ENCODE results near the gene FGF14.
A peak's percentile ranks its signal among the peaks of the same experiment; 100 is the strongest.

Gene FGF14

DNA sequence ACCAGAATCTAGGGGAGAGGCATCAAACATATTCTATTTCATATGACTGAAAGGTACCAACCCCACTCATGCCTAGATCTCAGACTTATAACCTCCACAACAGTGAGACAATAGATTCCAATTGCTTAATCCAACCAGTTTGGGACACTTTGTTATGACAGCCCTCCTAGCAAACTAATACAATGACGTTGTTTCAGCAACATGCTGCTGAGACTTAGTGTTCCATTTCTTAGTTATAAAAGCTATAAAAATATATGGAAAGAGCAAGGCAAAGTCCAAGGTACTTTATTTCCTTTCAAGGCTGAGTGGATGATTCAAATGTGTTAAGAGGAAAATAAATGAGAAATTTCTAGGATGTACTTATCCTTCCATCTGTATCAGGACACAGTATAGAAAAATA is 352.0 kb downstream of the FGF14 start:
- Histone ChIP-seq H2BK15ac (ENCODE audit: low read length) (no peak overlapping the region), H4K91ac (ENCODE audit: low read depth, low read length, poor library complexity) (no peak overlapping the region), H3K4me2 (ENCODE audit: insufficient read depth, low read length, poor library complexity, severe bottlenecking) (no peak overlapping the region), H3K18ac (ENCODE audit: low read length) (no peak overlapping the region), H2BK120ac (ENCODE audit: low read depth, low read length) (no peak overlapping the region), H3K36me3 (replicated peaks in 1 of 2; ENCODE audit: control insufficient read depth in 2 of 2, insufficient read depth in 2 of 2, low read length in 2 of 2) (no peaks in the 10 kb centered on the region), H3K27me3 (ENCODE audit: control insufficient read depth in 3 of 3, insufficient read depth in 3 of 3, low read depth in 1 of 3, low read length in 3 of 3) (no peaks in the 10 kb centered on the region), H2BK5ac (ENCODE audit: low read length) (no peak overlapping the region), H3K27ac (replicated peaks; ENCODE audit: low read length) (no peak overlapping the region), H2AK5ac (ENCODE audit: low read depth, low read length) (no peak overlapping the region), H3K14ac (ENCODE audit: low read length) (no peak overlapping the region), H2BK12ac (ENCODE audit: low read length) (no peak overlapping the region), H3K23ac (ENCODE audit: low read depth, low read length, poor library complexity) (no peak overlapping the region), H3K4me3 (ENCODE audit: low read length in 2 of 2) (no peak overlapping the region), H2AFZ (ENCODE audit: low read length) (no peak overlapping the region), H3K9ac (ENCODE audit: low read depth, low read length, poor library complexity) (no peak overlapping the region), H3K4ac (ENCODE audit: low read length) (no peak overlapping the region), H3K79me1 (ENCODE audit: low read depth, low read length) (no peaks in the 10 kb centered on the region), H4K8ac (ENCODE audit: low read depth, low read length) (no peak overlapping the region), H3K4me1 (ENCODE audit: control insufficient read depth in 2 of 2, insufficient read depth in 1 of 2, low read depth in 1 of 2, low read length in 2 of 2) (peaks cover 2 to 8% of the 10 kb centered on the region in 2 donors), H3K9me3 (replicated peaks in 1 of 2; ENCODE audit: control insufficient read depth in 2 of 2, insufficient read depth in 1 of 2, low read depth in 1 of 2, low read length in 2 of 2) (peaks cover 7 to 24% of the 10 kb centered on the region in 2 donors)
- no peak for DNase-seq (ENCODE audit: low spot score)
- no CpG with 5 or more reads among the region's 1 CpG for WGBS, 2 donors (ENCODE audit: extremely low coverage in 2 of 2, insufficient read length in 2 of 2, insufficient replicate concordance in 1 of 2)

- no peaks in the 10 kb centered on the region for H3K79me1 ChIP-seq (ENCODE audit: low read depth, low read length)
- H3K18ac ChIP-seq (ENCODE audit: low read length): no peak overlapping the region
- no peaks in the 10 kb centered on the region for H3K27me3 ChIP-seq (ENCODE audit: control insufficient read depth in 3 of 3, insufficient read depth in 3 of 3, low read depth in 1 of 3, low read length in 3 of 3)
- H4K8ac ChIP-seq (ENCODE audit: low read depth, low read length): no peak overlapping the region
- no CpG with 5 or more reads among the region's 1 CpG for WGBS, 2 donors (ENCODE audit: extremely low coverage in 2 of 2, insufficient read length in 2 of 2, insufficient replicate concordance in 1 of 2)
- H3K4me3 ChIP-seq (ENCODE audit: low read length in 2 of 2): no peak overlapping the region
- H3K9me3 ChIP-seq (replicated peaks in 1 of 2; ENCODE audit: control insufficient read depth in 2 of 2, insufficient read depth in 1 of 2, low read depth in 1 of 2, low read length in 2 of 2): peaks cover 2% of the 10 kb centered on the region in 2 donors
- H2AFZ ChIP-seq (ENCODE audit: low read length): peak overlapping the region; percentile 85
- H2BK15ac ChIP-seq (ENCODE audit: low read length): no peak overlapping the region
- peak; percentile 9 for DNase-seq (ENCODE audit: low spot score)
- no peak overlapping the region for H3K27ac ChIP-seq (replicated peaks; ENCODE audit: low read length)
- H4K91ac ChIP-seq (ENCODE audit: low read depth, low read length, poor library complexity): no peak overlapping the region
- H3K4ac ChIP-seq (ENCODE audit: low read length): no peak overlapping the region
- H2BK120ac ChIP-seq (ENCODE audit: low read depth, low read length): no peak overlapping the region
- no peak overlapping the region for H3K14ac ChIP-seq (ENCODE audit: low read length)
- H3K36me3 ChIP-seq (replicated peaks in 1 of 2; ENCODE audit: control insufficient read depth in 2 of 2, insufficient read depth in 2 of 2, low read length in 2 of 2): no peaks in the 10 kb centered on the region
- no peak overlapping the region for H3K9ac ChIP-seq (ENCODE audit: low read depth, low read length, poor library complexity)
- H3K4me2 ChIP-seq (ENCODE audit: insufficient read depth, low read length, poor library complexity, severe bottlenecking): no peak overlapping the region
- no peak overlapping the region for H2AK5ac ChIP-seq (ENCODE audit: low read depth, low read length)
- H2BK5ac ChIP-seq (ENCODE audit: low read length): no peak overlapping the region
- no peak overlapping the region for H3K23ac ChIP-seq (ENCODE audit: low read depth, low read length, poor library complexity)
- no peak overlapping the region for H2BK12ac ChIP-seq (ENCODE audit: low read length)
- peaks cover 2 to 8% of the 10 kb centered on the region in 2 donors for H3K4me1 ChIP-seq (ENCODE audit: control insufficient read depth in 2 of 2, insufficient read depth in 1 of 2, low read depth in 1 of 2, low read length in 2 of 2)
Observed at GRCh38 chr13:102045731-102046130, 356.1 kb downstream of the FGF14 start.

DNA sequence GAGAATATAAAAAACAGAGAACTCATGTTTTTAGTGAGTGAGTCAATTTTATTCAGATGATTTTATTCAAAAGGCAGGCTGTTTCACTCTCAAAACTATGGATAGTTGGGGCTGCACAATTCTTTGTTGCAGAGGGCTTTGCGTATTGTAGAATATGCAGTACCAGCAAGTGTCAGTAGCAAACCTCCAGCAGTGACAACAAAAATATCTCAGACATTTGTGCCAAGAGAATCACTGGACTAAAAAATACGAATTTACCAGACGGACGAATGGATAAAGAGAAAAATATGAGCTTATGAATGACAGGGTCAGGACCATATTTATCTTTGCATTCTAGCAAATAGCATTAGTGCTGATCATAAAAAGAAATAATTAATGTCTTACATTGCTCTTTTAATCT is 359.1 kb downstream of the FGF14 start:
- H3K18ac ChIP-seq (ENCODE audit: low read length): no peak overlapping the region
- H3K23ac ChIP-seq (ENCODE audit: low read depth, low read length, poor library complexity): no peak overlapping the region
- no peak overlapping the region for H3K27ac ChIP-seq (replicated peaks; ENCODE audit: low read length)
- no peak overlapping the region for H4K8ac ChIP-seq (ENCODE audit: low read depth, low read length)
- no peaks in the 10 kb centered on the region for H3K79me1 ChIP-seq (ENCODE audit: low read depth, low read length)
- no peaks in the 10 kb centered on the region for H3K36me3 ChIP-seq (replicated peaks in 1 of 2; ENCODE audit: control insufficient read depth in 2 of 2, insufficient read depth in 2 of 2, low read length in 2 of 2)
- H3K14ac ChIP-seq (ENCODE audit: low read length): no peak overlapping the region
- H3K9me3 ChIP-seq (replicated peaks in 1 of 2; ENCODE audit: control insufficient read depth in 2 of 2, insufficient read depth in 1 of 2, low read depth in 1 of 2, low read length in 2 of 2): no peaks in the 10 kb centered on the region
- H2AFZ ChIP-seq (ENCODE audit: low read length): no peak overlapping the region
- no peak overlapping the region for H3K4ac ChIP-seq (ENCODE audit: low read length)
- no peak overlapping the region for H3K9ac ChIP-seq (ENCODE audit: low read depth, low read length, poor library complexity)
- peaks cover 2 to 8% of the 10 kb centered on the region in 2 donors for H3K4me1 ChIP-seq (ENCODE audit: control insufficient read depth in 2 of 2, insufficient read depth in 1 of 2, low read depth in 1 of 2, low read length in 2 of 2)
- no peak for DNase-seq (ENCODE audit: low spot score)
- no peak overlapping the region for H3K4me2 ChIP-seq (ENCODE audit: insufficient read depth, low read length, poor library complexity, severe bottlenecking)
- H2BK12ac ChIP-seq (ENCODE audit: low read length): no peak overlapping the region
- no peak overlapping the region for H2AK5ac ChIP-seq (ENCODE audit: low read depth, low read length)
- H2BK5ac ChIP-seq (ENCODE audit: low read length): no peak overlapping the region
- no peaks in the 10 kb centered on the region for H3K27me3 ChIP-seq (ENCODE audit: control insufficient read depth in 3 of 3, insufficient read depth in 3 of 3, low read depth in 1 of 3, low read length in 3 of 3)
- no peak overlapping the region for H2BK15ac ChIP-seq (ENCODE audit: low read length)
- no CpG with 5 or more reads among the region's 4 CpGs for WGBS, 2 donors (ENCODE audit: extremely low coverage in 2 of 2, insufficient read length in 2 of 2, insufficient replicate concordance in 1 of 2)
- no peak overlapping the region for H4K91ac ChIP-seq (ENCODE audit: low read depth, low read length, poor library complexity)
- no peak overlapping the region for H3K4me3 ChIP-seq (ENCODE audit: low read length in 2 of 2)
- H2BK120ac ChIP-seq (ENCODE audit: low read depth, low read length): no peak overlapping the region

DNA sequence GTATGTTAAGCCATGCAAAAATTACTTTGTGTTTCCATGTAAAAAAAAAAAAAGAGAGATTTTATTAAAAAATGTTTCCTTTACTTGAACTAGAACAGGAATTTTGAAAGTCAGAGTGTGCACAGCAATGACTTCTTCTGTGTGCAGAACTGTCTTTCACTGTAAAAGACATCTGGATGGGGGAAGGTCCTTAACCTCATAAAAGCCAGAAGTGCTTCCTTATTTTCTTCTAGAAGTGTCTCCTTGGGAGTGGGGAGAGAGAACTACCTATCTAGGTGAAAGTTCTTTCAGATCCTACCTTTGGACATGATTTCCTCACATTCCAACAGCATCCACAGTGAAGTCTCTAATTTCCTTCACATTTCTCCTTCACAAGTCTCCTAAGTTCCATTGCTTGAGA is 360.3 kb downstream of the FGF14 start:
- Histone ChIP-seq H3K18ac (ENCODE audit: low read length) (no peak overlapping the region), H2AK5ac (ENCODE audit: low read depth, low read length) (no peak overlapping the region), H3K4me1 (ENCODE audit: control insufficient read depth in 2 of 2, insufficient read depth in 1 of 2, low read depth in 1 of 2, low read length in 2 of 2) (peaks cover 2 to 8% of the 10 kb centered on the region in 2 donors), H3K27me3 (ENCODE audit: control insufficient read depth in 3 of 3, insufficient read depth in 3 of 3, low read depth in 1 of 3, low read length in 3 of 3) (no peaks in the 10 kb centered on the region), H2BK5ac (ENCODE audit: low read length) (no peak overlapping the region), H3K27ac (replicated peaks; ENCODE audit: low read length) (no peak overlapping the region), H3K4ac (ENCODE audit: low read length) (no peak overlapping the region), H2AFZ (ENCODE audit: low read length) (no peak overlapping the region), H4K91ac (ENCODE audit: low read depth, low read length, poor library complexity) (no peak overlapping the region), H2BK120ac (ENCODE audit: low read depth, low read length) (no peak overlapping the region), H3K4me3 (ENCODE audit: low read length in 2 of 2) (no peak overlapping the region), H3K14ac (ENCODE audit: low read length) (no peak overlapping the region), H4K8ac (ENCODE audit: low read depth, low read length) (no peak overlapping the region), H3K79me1 (ENCODE audit: low read depth, low read length) (no peaks in the 10 kb centered on the region), H3K36me3 (replicated peaks in 1 of 2; ENCODE audit: control insufficient read depth in 2 of 2, insufficient read depth in 2 of 2, low read length in 2 of 2) (no peaks in the 10 kb centered on the region), H2BK12ac (ENCODE audit: low read length) (no peak overlapping the region), H3K4me2 (ENCODE audit: insufficient read depth, low read length, poor library complexity, severe bottlenecking) (no peak overlapping the region), H3K9me3 (replicated peaks in 1 of 2; ENCODE audit: control insufficient read depth in 2 of 2, insufficient read depth in 1 of 2, low read depth in 1 of 2, low read length in 2 of 2) (no peaks in the 10 kb centered on the region), H3K23ac (ENCODE audit: low read depth, low read length, poor library complexity) (no peak overlapping the region), H2BK15ac (ENCODE audit: low read length) (no peak overlapping the region), H3K9ac (ENCODE audit: low read depth, low read length, poor library complexity) (no peak overlapping the region)
- no peak for DNase-seq (ENCODE audit: low spot score)

All from neuronal stem cell (in vitro differentiated cells).